GM10847 (cell line): Measurements from ENCODE around the gene FTO.

Source experiments
- POLR2A ChIP-seq: IDR thresholded peaks from 2 replicates; pipeline ENCODE4 v1.6.1; 2011; ENCODE audit not compliant: insufficient read length; ENCODE audit errors: extremely low read depth

FTO gene

GRCh38 chr16:53817117-53817755 is 113.3 kb downstream of the FTO start:
- TF ChIP-seq POLR2A: no peak

DNA sequence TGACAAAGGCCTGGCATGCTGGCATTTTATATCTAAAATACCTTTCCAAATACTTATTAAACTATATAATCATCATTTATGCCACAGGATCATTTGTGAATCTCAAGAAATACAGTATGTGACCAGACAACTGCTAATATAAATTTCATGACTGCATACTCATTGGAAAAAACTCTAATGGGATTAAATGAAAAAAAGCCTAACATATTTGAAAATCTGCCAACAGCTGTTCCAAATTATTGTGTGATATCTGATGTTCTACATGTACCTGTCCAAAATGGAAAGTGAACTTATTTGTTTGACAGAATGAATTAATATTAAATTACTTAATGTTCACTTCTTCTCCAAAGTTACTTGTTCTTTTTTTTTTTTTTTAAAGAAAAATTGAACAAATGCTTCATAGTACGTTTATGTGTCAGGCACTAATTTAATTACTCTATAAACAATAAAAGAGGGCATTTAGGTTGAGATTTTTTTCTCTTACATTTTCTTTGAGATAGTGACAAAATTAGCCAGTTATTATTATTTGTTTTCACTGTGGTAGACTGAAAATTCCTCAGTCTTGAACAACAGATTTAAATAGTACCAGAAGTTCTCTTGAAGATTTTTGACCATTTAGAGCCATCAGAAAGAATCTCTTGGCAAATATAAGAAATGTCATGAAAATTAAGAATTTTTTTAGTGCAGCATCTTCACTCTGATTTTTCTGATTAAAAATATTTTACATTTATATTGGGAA is 114.0 kb downstream of the FTO start:
- TF ChIP-seq POLR2A: no peak

GRCh38 chr16:53821487-53821886 is 117.5 kb downstream of the FTO start:
- no peak for TF ChIP-seq POLR2A

DNA sequence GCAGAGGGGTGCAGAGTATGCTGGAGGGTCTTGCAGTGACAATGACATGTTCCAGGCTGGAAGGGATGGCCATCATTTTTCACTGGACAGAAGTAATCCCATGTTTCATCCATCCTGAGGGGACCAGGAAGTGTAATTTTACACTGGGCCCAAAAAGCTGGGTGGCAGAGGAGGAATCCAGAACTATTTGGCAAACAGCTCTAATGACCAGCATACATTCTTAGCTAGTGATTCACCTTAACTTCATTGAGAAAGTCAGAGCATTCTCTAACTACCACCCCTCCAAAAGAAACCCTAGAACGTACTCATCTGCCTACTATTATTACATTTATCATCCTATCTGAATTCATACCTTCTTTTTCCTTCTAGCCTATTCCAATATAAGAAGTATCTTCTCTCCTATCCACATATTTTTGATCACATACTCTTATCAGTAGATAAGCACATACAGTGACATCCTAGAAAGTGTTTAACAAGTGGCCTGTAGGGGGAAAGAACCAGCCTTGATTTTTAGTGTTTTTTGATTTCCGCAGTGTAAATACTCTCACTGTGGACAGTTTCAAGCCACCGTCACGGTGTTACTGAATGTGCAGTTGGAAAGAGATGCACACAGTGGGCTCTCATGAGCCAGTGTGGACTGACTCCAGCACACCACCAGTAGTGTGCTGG is 118.1 kb downstream of the FTO start:
- TF ChIP-seq POLR2A: no peak

GRCh38 chr16:53822936-53823529 is 119.1 kb downstream of the FTO start:
- TF ChIP-seq POLR2A: no peak

DNA sequence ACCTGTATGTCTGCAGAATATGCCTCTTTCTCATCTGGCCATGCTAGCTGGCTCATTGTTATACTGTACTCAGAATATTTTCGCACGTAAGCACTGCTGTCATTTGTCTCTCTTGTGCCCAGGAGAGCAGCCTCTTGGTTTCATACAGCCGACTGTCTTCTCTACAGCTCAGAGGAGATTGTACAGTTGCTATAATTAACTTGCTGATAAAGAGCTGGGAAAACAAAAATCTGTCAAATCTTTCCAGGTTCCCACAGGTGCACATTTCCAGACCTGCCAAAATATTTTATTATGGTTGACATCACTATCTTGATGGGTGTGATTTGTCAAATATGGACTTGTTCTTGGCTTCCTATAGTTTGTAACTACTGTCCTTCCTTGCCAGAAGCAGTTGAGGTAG is 122.7 kb downstream of the FTO start:
- TF ChIP-seq POLR2A: no peak

- TF ChIP-seq POLR2A: no peak
Observed at GRCh38 chr16:53827741-53828140, 123.8 kb downstream of the FTO start.

DNA sequence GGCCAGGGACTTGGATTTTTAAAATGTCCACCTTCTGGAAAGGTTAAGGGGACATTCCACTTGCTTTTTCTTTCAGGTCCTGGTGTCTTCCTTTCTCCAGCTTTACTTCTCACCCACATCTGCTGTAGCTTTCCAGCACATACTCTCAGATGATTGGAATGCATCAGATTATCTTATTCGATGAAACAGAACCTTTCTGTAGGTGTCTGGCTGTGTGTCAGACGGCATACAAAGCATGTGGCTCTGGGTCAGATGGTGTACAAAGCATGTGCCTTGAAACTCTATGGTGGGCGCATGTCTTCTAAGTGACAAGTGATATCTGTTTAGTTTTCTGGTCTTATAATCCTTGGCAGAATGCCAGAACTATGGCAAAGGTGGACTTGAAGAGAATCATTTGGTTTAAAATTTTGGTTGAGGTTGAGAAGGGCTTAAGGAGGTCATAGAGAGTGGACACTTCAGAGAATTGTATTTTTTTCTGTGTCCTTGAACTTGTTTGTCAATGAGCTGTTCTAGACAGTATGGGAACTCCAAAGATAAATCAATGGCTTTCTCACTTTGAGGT is 125.3 kb downstream of the FTO start:
- TF ChIP-seq POLR2A: no peak

DNA sequence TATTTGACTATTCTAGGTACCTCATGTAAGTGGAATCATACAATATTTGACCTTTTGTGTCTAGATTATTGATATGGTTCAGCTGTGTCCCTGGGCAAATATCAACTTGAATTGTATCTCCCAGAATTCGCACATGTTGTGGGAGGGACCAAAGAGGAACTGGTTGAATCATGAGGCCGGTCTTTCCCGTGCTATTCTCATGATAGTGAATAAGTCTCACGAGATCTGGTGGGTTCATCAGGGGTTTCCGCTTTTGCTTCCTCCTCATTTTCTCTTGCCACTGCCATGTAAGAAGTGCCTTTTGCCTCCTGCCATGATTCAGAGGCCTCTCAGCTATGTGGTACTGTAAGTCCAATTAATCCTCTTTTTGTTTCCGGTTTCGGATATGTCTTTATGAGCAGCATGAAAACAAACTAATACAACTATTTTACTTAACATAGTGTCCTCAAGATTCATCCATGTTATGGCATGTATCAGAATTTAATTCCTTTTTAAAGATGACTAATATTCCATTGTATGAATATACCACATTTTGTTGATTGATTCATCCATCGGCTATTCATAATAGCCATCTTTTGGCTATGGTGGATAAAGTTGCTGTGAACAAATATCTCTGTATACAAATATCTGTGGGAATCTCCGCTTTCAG is 129.1 kb downstream of the FTO start:
- no peak for TF ChIP-seq POLR2A

- TF ChIP-seq POLR2A: no peak
Observed at GRCh38 chr16:53836142-53836541, 132.2 kb downstream of the FTO start.

GRCh38 chr16:53836680-53837079 is 132.7 kb downstream of the FTO start:
- no peak for TF ChIP-seq POLR2A

DNA sequence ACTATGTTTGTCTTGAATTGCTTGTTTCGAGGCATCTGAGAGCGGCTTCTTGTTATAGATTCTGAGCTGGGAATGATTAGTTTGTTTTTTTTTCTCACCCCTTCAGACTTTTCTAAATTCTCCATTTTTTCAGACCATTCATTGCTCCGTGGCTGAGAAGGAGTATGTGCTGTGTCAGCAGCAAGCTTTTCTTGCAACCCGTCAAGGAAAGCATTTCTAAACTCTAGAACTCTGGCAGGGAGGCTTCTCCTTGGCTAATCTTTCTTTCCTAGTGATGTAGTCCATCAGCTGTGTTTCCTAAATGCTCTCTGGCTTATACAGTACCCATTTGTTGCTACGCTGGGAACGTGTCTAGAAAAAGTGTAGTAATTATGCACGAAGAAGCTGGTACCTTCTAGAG is 133.5 kb downstream of the FTO start:
- no peak for TF ChIP-seq POLR2A

DNA sequence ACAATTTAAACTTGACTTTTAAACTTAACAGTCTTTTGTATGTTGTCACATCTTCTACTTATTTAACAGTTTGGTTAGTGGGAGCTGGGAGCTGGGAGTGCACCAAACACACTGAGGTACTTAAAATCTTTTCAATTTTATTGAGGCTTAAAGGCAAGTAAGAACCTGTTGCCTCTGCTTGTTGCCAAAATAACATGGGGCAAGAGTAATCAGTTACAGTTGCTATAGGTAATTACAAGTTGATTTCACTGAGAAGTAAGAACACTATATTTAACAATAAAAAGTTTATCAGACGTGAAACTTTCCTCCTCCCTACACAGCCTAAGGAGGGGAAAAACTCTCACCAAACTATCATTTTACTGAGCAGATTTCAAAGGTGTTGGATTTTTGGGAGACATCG is 135.2 kb downstream of the FTO start:
- no peak for TF ChIP-seq POLR2A

DNA sequence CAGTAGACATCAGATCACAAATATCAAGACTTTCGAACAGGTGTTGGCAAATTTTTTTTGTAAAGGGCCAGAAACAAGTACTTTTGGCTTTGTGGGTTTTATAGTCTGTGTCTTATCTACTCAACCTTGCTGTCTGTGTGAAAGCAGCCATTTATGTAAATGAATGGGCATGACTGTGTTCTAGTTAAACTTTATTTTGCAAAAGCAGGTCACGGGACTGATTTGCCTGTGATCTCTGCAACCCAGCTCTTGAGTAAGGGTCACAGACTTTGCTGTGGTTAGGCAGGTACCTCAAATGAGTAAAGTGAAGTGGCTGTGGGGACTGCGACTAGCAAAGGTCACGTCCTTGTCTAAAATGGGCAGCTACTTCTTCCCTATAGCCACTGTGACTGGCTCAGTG is 136.5 kb downstream of the FTO start:
- no peak for TF ChIP-seq POLR2A

GRCh38 chr16:53841884-53842283 is 137.9 kb downstream of the FTO start:
- no peak for TF ChIP-seq POLR2A
